Testis (tissue), 2 donors: Measurements from ENCODE around the gene SMG5.

Source experiments
- CTCF ChIP-seq, 3 experiments: fragments of 450-650 bp in 2 of 3; fragments of 200-600 bp in 1 of 3; sonication (generic) in 1 of 3; IDR thresholded peaks; one replicate each; pipeline ENCODE4 v1.5.1; 2016 to 2019; ENCODE audit warnings: antibody characterized with exemption in 3 of 3, mild to moderate bottlenecking in 2 of 3, moderate library complexity in 1 of 3
- POLR2A ChIP-seq: fragments of 450-650 bp; IDR thresholded peaks from one replicate; pipeline ENCODE4 v1.6.1; 2017; ENCODE audit warnings: antibody characterized with exemption, mild to moderate bottlenecking, moderate library complexity

DNA sequence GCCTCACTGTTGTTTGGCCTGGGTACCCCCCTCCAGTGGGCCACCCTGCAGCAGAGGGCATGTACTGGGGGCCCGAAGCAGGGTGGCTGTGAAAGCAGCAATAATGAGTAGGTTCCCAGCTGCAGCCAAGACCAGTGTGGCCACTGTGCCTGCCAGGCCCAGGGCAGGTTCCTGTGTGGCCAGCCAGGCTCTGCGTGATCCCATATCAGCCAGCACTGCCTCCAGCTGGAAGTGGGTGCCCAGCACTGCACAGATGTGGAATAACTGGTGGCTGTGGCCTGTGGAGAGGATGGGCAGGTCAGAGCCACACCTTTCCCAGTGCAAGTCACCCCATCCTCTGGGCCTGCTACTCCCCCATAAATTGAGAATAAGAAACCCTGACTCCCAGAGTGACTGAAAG lies 38.5 kb downstream of the SMG5 start:
- TF ChIP-seq CTCF (IDR thresholded peaks at IDR 0.05) (no peak), POLR2A (no peak)
